HepG2 (cell line): ENCODE results near the gene AK8. TPM values are rescaled to one million over a fixed set of nuclear protein-coding genes. Genes with fewer than 3 reads are reported as not detected.

Experiments
- ATAC-seq: fragments of 200-7000 bp; cut with Tn5 transposase; 3 replicates; pipeline ENCODE4 v1.9.1; 2020; ENCODE audit warnings: mild to moderate bottlenecking, moderate library complexity
- BruUV-seq: library from RNA; stranded (reverse); fragments of 400-500 nt; replicated peaks from 2 replicates; lab custom pipeline; 2021; lab: Mats Ljungman, UMichigan
- CTCF ChIA-PET: fragments of 300-600 bp; formaldehyde crosslinking; extraction: SDS; loops from one replicate; lab custom pipeline; 2021; ENCODE audit warnings: low total read pairs, inconsistent platforms, low intra/inter-chr PET ratio; lab: Yijun Ruan, JAX
- POLR2A ChIA-PET: fragments of 350-600 bp; sonication (Branson Sonifier 250); formaldehyde crosslinking; loops from one replicate; lab custom pipeline; 2020; ENCODE audit warnings: antibody characterized with exemption, inconsistent platforms; lab: Yijun Ruan, JAX
- DNase-seq: peaks from one replicate; pipeline ENCODE4 v3.0.0-alpha.2; 2015; ENCODE audit warnings: low spot score
- FAIRE-seq: peaks from 3 replicates; lab custom pipeline; 2011; peaks lifted over from hg19 to GRCh38; lab: Jason Lieb, UNC
- H2AFZ ChIP-seq: one replicate; pipeline ENCODE4 v1.6.1; 2011; ENCODE audit warnings: low read length, inconsistent platforms
- H3K27ac ChIP-seq: fragments of 300-600 bp; 3 replicates; pipeline ENCODE4 v1.8.0; 2011; ENCODE audit warnings: mixed run types, mild to moderate bottlenecking, mixed read lengths, low read length, inconsistent platforms; ENCODE audit not compliant: insufficient read depth; ENCODE audit errors: extremely low read length
- H3K27me3 ChIP-seq, 2 experiments: fragments of 200-600 bp in 1 of 2; 2 replicates in 1 of 2; 3 replicates in 1 of 2; pipeline versions ENCODE4 v1.6.0 to v1.8.0; 2011; ENCODE audit warnings: low read length in 2 of 2, mild to moderate bottlenecking in 2 of 2, moderate library complexity in 2 of 2, inconsistent platforms in 1 of 2; ENCODE audit not compliant: insufficient read depth in 2 of 2, control insufficient read depth in 1 of 2
- H3K36me3 ChIP-seq, 2 experiments: fragments of 200-600 bp in 1 of 2; replicated peaks in 1 of 2; 2 replicates in 1 of 2; 3 replicates in 1 of 2; pipeline versions ENCODE4 v1.5.1 to v1.8.0; 2011; ENCODE audit warnings: low read length in 2 of 2, inconsistent platforms in 1 of 2; ENCODE audit not compliant: insufficient read depth in 2 of 2, control insufficient read depth in 1 of 2
- H3K4me1 ChIP-seq: 2 replicates; pipeline ENCODE4 v1.5.1; 2012; ENCODE audit warnings: low read length, inconsistent platforms; ENCODE audit not compliant: insufficient read depth
- H3K4me2 ChIP-seq: 2 replicates; pipeline ENCODE4 v1.6.0; 2011; ENCODE audit warnings: low read depth, low read length, inconsistent platforms
- H3K4me3 ChIP-seq, 3 experiments: fragments of 200-600 bp in 1 of 3; sonication (generic), shearing (Covaris generic) in 1 of 3; replicated peaks in 1 of 3; 2 replicates each; pipeline ENCODE4 v1.5.1; 2011 to 2016; ENCODE audit warnings: low read length in 3 of 3, inconsistent platforms in 2 of 3, low read depth in 2 of 3, mild to moderate bottlenecking in 2 of 3, control low read depth in 1 of 3, mixed read lengths in 1 of 3; ENCODE audit not compliant: insufficient read depth in 1 of 3
- H3K79me2 ChIP-seq: one replicate; pipeline ENCODE4 v1.6.1; 2011; ENCODE audit warnings: low read length, inconsistent platforms; ENCODE audit not compliant: insufficient read depth
- H3K9ac ChIP-seq: 2 replicates; pipeline ENCODE4 v1.6.0; 2011; ENCODE audit warnings: mild to moderate bottlenecking, low read depth, low read length, inconsistent platforms; ENCODE audit not compliant: insufficient read depth
- H3K9me3 ChIP-seq: 2 replicates; pipeline ENCODE4 v1.5.1; 2012; ENCODE audit warnings: mild to moderate bottlenecking, low read length
- H4K20me1 ChIP-seq: 2 replicates; pipeline ENCODE4 v1.6.0; 2011; ENCODE audit warnings: inconsistent platforms, mild to moderate bottlenecking, low read length, moderate library complexity; ENCODE audit not compliant: insufficient read depth
- CTCF ChIP-seq: sonication (generic); formaldehyde crosslinking; IDR thresholded peaks from 2 replicates; pipeline ENCODE4 v1.5.0; 2020; ENCODE audit warnings: mild to moderate bottlenecking, missing genetic modification reagents, moderate library complexity
- ETV5 ChIP-seq: IDR thresholded peaks from 2 replicates; pipeline ENCODE4 v1.6.1; 2018; ENCODE audit warnings: missing biosample characterization, missing genetic modification reagents, inconsistent platforms, borderline replicate concordance
- FOXC1 ChIP-seq: sonication (generic); formaldehyde crosslinking; IDR thresholded peaks from 2 replicates; pipeline ENCODE4 v1.8.0; 2022; ENCODE audit warnings: mild to moderate bottlenecking, missing genetic modification reagents, borderline replicate concordance
- FOXO1 ChIP-seq: sonication (generic); formaldehyde crosslinking; IDR thresholded peaks from 2 replicates; pipeline ENCODE4 v1.4.0; 2020; ENCODE audit warnings: missing genetic modification reagents
- GMEB1 ChIP-seq: sonication (generic); formaldehyde crosslinking; IDR thresholded peaks from 2 replicates; pipeline ENCODE4 v1.5.1; 2020; ENCODE audit warnings: missing genetic modification reagents, mild to moderate bottlenecking, borderline replicate concordance
- HHEX ChIP-seq: IDR thresholded peaks from 2 replicates; pipeline ENCODE4 v1.6.1; 2016; ENCODE audit warnings: control low read depth
- HMGXB4 ChIP-seq, 2 experiments: sonication (generic) in 1 of 2; formaldehyde crosslinking in 1 of 2; IDR thresholded peaks; 2 replicates each; pipeline versions ENCODE4 v1.4.0 to v1.6.1; 2018 to 2020; ENCODE audit warnings: missing genetic modification reagents in 2 of 2, borderline replicate concordance in 1 of 2, low read depth in 1 of 2, mild to moderate bottlenecking in 1 of 2, missing biosample characterization in 1 of 2
- IRX3 ChIP-seq: sonication (generic); formaldehyde crosslinking; IDR thresholded peaks from 2 replicates; pipeline ENCODE4 v1.8.1; 2023; ENCODE audit warnings: mild to moderate bottlenecking, low read depth, missing genetic modification reagents, borderline replicate concordance
- PCBP2 ChIP-seq: fragments of 200-400 bp; formaldehyde crosslinking; optimal IDR thresholded peaks from 2 replicates; pipeline ENCODE3; 2018; ENCODE audit warnings: low read length, low read depth; ENCODE audit not compliant: poor library complexity, severe bottlenecking
- REL ChIP-seq: sonication (generic); formaldehyde crosslinking; conservative IDR thresholded peaks from 2 replicates; pipeline ENCODE4 v1.8.0; 2022; ENCODE audit warnings: mild to moderate bottlenecking, missing genetic modification reagents, moderate library complexity
- SP5 ChIP-seq: IDR thresholded peaks from 2 replicates; pipeline ENCODE4 v1.6.1; 2016; ENCODE audit warnings: low read depth, borderline replicate concordance
- SRSF4 ChIP-seq: fragments of 200-400 bp; formaldehyde crosslinking; IDR thresholded peaks from one replicate; pipeline ENCODE4 v1.6.1; 2018; ENCODE audit warnings: mild to moderate bottlenecking, low read depth, low read length, moderate library complexity; ENCODE audit not compliant: poor library complexity, severe bottlenecking
- STAG1 ChIP-seq: sonication (generic); formaldehyde crosslinking; IDR thresholded peaks from 2 replicates; pipeline ENCODE4 v1.4.0; 2020; ENCODE audit warnings: missing genetic modification reagents
- TEAD3 ChIP-seq: optimal IDR thresholded peaks from 2 replicates; pipeline ENCODE3; 2016; ENCODE audit warnings: borderline replicate concordance
- ZNF138 ChIP-seq: sonication (generic); formaldehyde crosslinking; IDR thresholded peaks from 2 replicates; pipeline ENCODE4 v1.5.0; 2020; ENCODE audit warnings: mild to moderate bottlenecking, low read depth, missing genetic modification reagents
- ZNF180 ChIP-seq: sonication (generic); formaldehyde crosslinking; IDR thresholded peaks from 2 replicates; pipeline ENCODE4 v1.4.0; 2020; ENCODE audit warnings: low read depth, missing genetic modification reagents, borderline replicate concordance
- ZNF256 ChIP-seq: sonication (generic); formaldehyde crosslinking; conservative IDR thresholded peaks from 2 replicates; pipeline ENCODE4 v1.4.0; 2020; ENCODE audit warnings: missing genetic modification reagents
- WGBS: methylation state at CpG from one replicate; pipeline ENCODE4 v1.1.6; 2017; ENCODE audit warnings: low lambda C conversion rate; 5-methylcytosine and 5-hydroxymethylcytosine counted together
- in situ Hi-C: cut with HindIII; loops from 2 replicates; pipeline ENCODE4 v1.10.0; 2017; ENCODE audit warnings: low pct_unique_long_range_greater_than_20kb; ENCODE audit not compliant: extremely low pct_ligation_motif_present
- intact Hi-C: fragments of 100-400 bp; cut with micrococcal nuclease; formaldehyde crosslinking; loops from one replicate; pipeline ENCODE4 v1.10.0; 2022; ENCODE audit not compliant: unreplicated experiment
- polyA plus RNA-seq, 8 experiments: library from polyadenylated mRNA; depleted of rRNA in 3 of 8; stranded (reverse) in 7 of 8; unstranded in 1 of 8; fragments of >200 nt; fragmentation: Illumina TruSeq in 4 of 8; extraction: Trizol in 4 of 8; gene quantifications; 2 replicates each; pipeline versions ENCODE4 v1.2.1 to v1.2.3, GENCODE V29; 2011 to 2016; ENCODE audit warnings: low read depth in 4 of 8, missing spikeins in 1 of 8, mixed read lengths in 1 of 8; ENCODE audit not compliant: insufficient read depth in 1 of 8
- total RNA-seq, 5 experiments: library from RNA; depleted of rRNA; stranded (reverse); fragments of >200 nt; fragmentation: Illumina TruSeq; extraction: Trizol; gene quantifications; 2 replicates each; pipeline ENCODE4 v1.2.3, GENCODE V29; 2016; ENCODE audit warnings: low read depth in 1 of 5

The AK8 gene
- total and polyA plus RNA-seq, 2 of the 13 experiments (the other 11 are each of a cell fraction or from before 2014, with no cell fraction given) = 0.11 TPM; not detected in 1

GRCh38 chr9:132901858-132902831 is 24.1 kb upstream of the AK8 start:
- peak; percentile 95 for ATAC-seq
- FAIRE-seq = peak; percentile 67
- TF ChIP-seq GMEB1 (no peak), CTCF (peak; percentile 85), ZNF138 (no peak), FOXC1 (CRISPR knock-in tag) (no peak), ZNF256 (CRISPR knock-in tag) (no peak), FOXO1 (CRISPR knock-in tag) (no peak), ZNF180 (CRISPR knock-in tag) (no peak), STAG1 (CRISPR knock-in tag) (peak; percentile 68), SRSF4 (no peak), ETV5 (0 out of 2 replicates have a peak, but pooled peaks have one; percentile 19), REL (CRISPR knock-in tag) (no peak), HMGXB4 (CRISPR knock-in tag; IDR thresholded peaks at IDR 0.05; ENCODE audit: borderline replicate concordance in 1 of 2, low read depth in 1 of 2) (peak in 1 of 2 experiments; percentile 67; a peak in 2 of 4 replicates), IRX3 (no peak), PCBP2 (no peak), TEAD3 (CRISPR knock-in tag) (peak; percentile 28), SP5 (CRISPR knock-in tag) (no peak), HHEX (CRISPR knock-in tag) (no peak)

More at GRCh38 chr9:132901858-132902831, 24.1 kb upstream of the AK8 start:
- intact Hi-C loops = loop anchor here (2.0 to 5.0 kb wide), 2 partner anchors 71 to 80 kb away; no protein-coding TSS in a partner anchor
- WGBS = 56% methylated on average over 7 of the region's 11 CpGs
- Histone ChIP-seq H3K4me3 (no peak overlapping the region), H3K27me3 (no peaks in the 10 kb centered on the region), H3K9me3 (no peaks in the 10 kb centered on the region), H3K4me2 (no peak overlapping the region), H3K79me2 (no peaks in the 10 kb centered on the region), H2AFZ (no peak overlapping the region), H3K4me1 (no peaks in the 10 kb centered on the region), H3K36me3 (peaks cover 21 to 68% of the 10 kb centered on the region in 2 experiments), H4K20me1 (no peaks in the 10 kb centered on the region), H3K27ac (no peak overlapping the region), H3K9ac (no peak overlapping the region)
- in situ Hi-C loops = no loop called here
- ChIA-PET POLR2A (no interaction called here), CTCF (interaction anchor here (0.7 to 1.9 kb wide), 3 partner anchors 71 to 90 kb away, joined by 3 to 7 read pairs (median 3); no protein-coding TSS in a partner anchor)
- DNase-seq = peak; percentile 75
- no TSS peak for BruUV-seq
